Measurements from ENCODE around the gene ADAP1. TPM values are rescaled to one million over a fixed set of nuclear protein-coding genes. Genes with fewer than 3 reads are reported as not detected.

ADAP1 gene
- total and polyA plus RNA-seq, 2 of the 13 experiments (the other 11 are each of a cell fraction or from before 2014, with no cell fraction given): 10.5 to 24.6 TPM

- FAIRE-seq (no peak), ATAC-seq (no peak), DNase-seq (ENCODE audit: low spot score) (no peak)
- TF ChIP-seq ZNF619 (CRISPR knock-in tag; IDR thresholded peaks at IDR 0.05): no peak
- ChIA-PET CTCF (ENCODE audit: low intra/inter-chr PET ratio, low total read pairs) (no interaction called here), POLR2A (no interaction called here)
- no TSS peak for BruUV-seq (replicated peaks)
- 95% methylated on average over 13 of the region's 17 CpGs for WGBS (ENCODE audit: low lambda C conversion rate)
- H3K4me2 ChIP-seq (ENCODE audit: low read depth, low read length): no peak overlapping the region
- peaks cover 2% of the 10 kb centered on the region; the same call in 1 of the 2 replicates for H3K4me1 ChIP-seq (ENCODE audit: insufficient read depth, low read length)
- H3K9me3 ChIP-seq (ENCODE audit: low read length): no peaks in the 10 kb centered on the region
- no peak overlapping the region for H3K27ac ChIP-seq (ENCODE audit: extremely low read length, insufficient read depth, low read length)
- H2AFZ ChIP-seq (ENCODE audit: low read length): no peak overlapping the region
- in situ Hi-C loops (cut with HindIII; ENCODE audit: extremely low pct_ligation_motif_present, low pct_unique_long_range_greater_than_20kb) (no loop called here), intact Hi-C loops (cut with micrococcal nuclease; ENCODE audit: unreplicated experiment) (no loop called here)
- H3K9ac ChIP-seq (ENCODE audit: insufficient read depth, low read depth, low read length): no peak overlapping the region
- H3K79me2 ChIP-seq (ENCODE audit: insufficient read depth, low read length): no peaks in the 10 kb centered on the region
- H3K36me3 ChIP-seq (replicated peaks in 1 of 2; ENCODE audit: control insufficient read depth in 1 of 2, insufficient read depth in 2 of 2, low read length in 2 of 2): peaks cover 13 to 57% of the 10 kb centered on the region in 2 experiments
- H3K4me3 ChIP-seq (replicated peaks in 1 of 3; ENCODE audit: insufficient read depth in 1 of 3, low read depth in 2 of 3, low read length in 3 of 3): no peak overlapping the region
- no peaks in the 10 kb centered on the region for H4K20me1 ChIP-seq (ENCODE audit: insufficient read depth, low read length)
- no peaks in the 10 kb centered on the region for H3K27me3 ChIP-seq (ENCODE audit: control insufficient read depth in 1 of 2, insufficient read depth in 2 of 2, low read length in 2 of 2)
Observed at GRCh38 chr7:868189-868486, 86.3 kb downstream of the ADAP1 start.

GRCh38 chr7:867406-868188 is 86.9 kb downstream of the ADAP1 start:
- H3K9me3 ChIP-seq (ENCODE audit: low read length): no peaks in the 10 kb centered on the region
- CTCF ChIA-PET (ENCODE audit: low intra/inter-chr PET ratio, low total read pairs): no interaction called here
- peaks cover 13 to 57% of the 10 kb centered on the region in 2 experiments for H3K36me3 ChIP-seq (replicated peaks in 1 of 2; ENCODE audit: control insufficient read depth in 1 of 2, insufficient read depth in 2 of 2, low read length in 2 of 2)
- BruUV-seq (replicated peaks): no TSS peak
- no peaks in the 10 kb centered on the region for H3K4me1 ChIP-seq (ENCODE audit: insufficient read depth, low read length)
- POLR2A ChIA-PET: no interaction called here
- no peaks in the 10 kb centered on the region for H3K27me3 ChIP-seq (ENCODE audit: control insufficient read depth in 1 of 2, insufficient read depth in 2 of 2, low read length in 2 of 2)
- H4K20me1 ChIP-seq (ENCODE audit: insufficient read depth, low read length): no peaks in the 10 kb centered on the region
- H2AFZ ChIP-seq (ENCODE audit: low read length): no peak overlapping the region
- H3K4me3 ChIP-seq (replicated peaks in 1 of 3; ENCODE audit: insufficient read depth in 1 of 3, low read depth in 2 of 3, low read length in 3 of 3): no peak overlapping the region
- no peak overlapping the region for H3K27ac ChIP-seq (ENCODE audit: extremely low read length, insufficient read depth, low read length)
- ATAC-seq (peak; percentile 25; the same call in 2 of the 3 replicates), FAIRE-seq (no peak), DNase-seq (ENCODE audit: low spot score) (no peak)
- in situ Hi-C loops (cut with HindIII; ENCODE audit: extremely low pct_ligation_motif_present, low pct_unique_long_range_greater_than_20kb): no loop called here
- no peak for TF ChIP-seq ZNF782 (CRISPR knock-in tag; IDR thresholded peaks at IDR 0.05; ENCODE audit: borderline replicate concordance)
- TF ChIP-seq NFIC (IDR thresholded peaks at IDR 0.05; ENCODE audit: low read length): no peak
- no peak for TF ChIP-seq ATAD3A (CRISPR knock-in tag; IDR thresholded peaks at IDR 0.05)
- TF ChIP-seq GRHL1 (CRISPR knock-in tag; conservative IDR thresholded peaks at IDR 0.05): no peak
- no peak for TF ChIP-seq ZFP1 (CRISPR knock-in tag; IDR thresholded peaks at IDR 0.05)
- TF ChIP-seq ZNF576 (CRISPR knock-in tag; IDR thresholded peaks at IDR 0.05): no peak
- H3K79me2 ChIP-seq (ENCODE audit: insufficient read depth, low read length): no peaks in the 10 kb centered on the region
- no peak overlapping the region for H3K9ac ChIP-seq (ENCODE audit: insufficient read depth, low read depth, low read length)
- WGBS (ENCODE audit: low lambda C conversion rate): 99% methylated on average over 16 of the region's 22 CpGs
- no peak overlapping the region for H3K4me2 ChIP-seq (ENCODE audit: low read depth, low read length)
- intact Hi-C loops (cut with micrococcal nuclease; ENCODE audit: unreplicated experiment): no loop called here
